ENCODE measurements around the gene RAD51. TPM values are rescaled to one million over a fixed set of nuclear protein-coding genes. Genes with fewer than 3 reads are reported as not detected.
"Not testable (repeated sequence)": the region's sequence is repeated elsewhere in the genome, so short reads cannot be mapped to it uniquely, and the experiment has no call there.

RAD51 gene
- total and polyA plus RNA-seq, 2 experiments from 2014 or later, result 4.9 to 5.0 TPM

- DNase-seq (ENCODE audit: low spot score), result no peak
- Histone ChIP-seq H3K4me2 (no peak overlapping the region), H3K27me3 (no peaks in the 10 kb centered on the region), H3K9me3 (ENCODE audit: low read depth) (no peaks in the 10 kb centered on the region), H3K4me1 (ENCODE audit: insufficient read depth) (no peaks in the 10 kb centered on the region), H4K20me1 (ENCODE audit: insufficient read depth, poor library complexity, severe bottlenecking) (no peaks in the 10 kb centered on the region), H3K4me3 (no peak overlapping the region), H3K79me2 (no peaks in the 10 kb centered on the region), H3K9me2 (replicated peaks; ENCODE audit: insufficient read depth) (no peaks in the 10 kb centered on the region), H3K36me3 (replicated peaks; ENCODE audit: insufficient read depth, low read depth) (no peaks in the 10 kb centered on the region), H2AFZ (no peak overlapping the region), H3K27ac (no peak overlapping the region)
- TF ChIP-seq CTCF (IDR thresholded peaks at IDR 0.05; ENCODE audit: poor library complexity) (no peak), EZH2phosphoT487 (IDR thresholded peaks at IDR 0.05; ENCODE audit: low read depth, severe bottlenecking, unreplicated experiment) (no peak), EZH2 (IDR thresholded peaks at IDR 0.05; ENCODE audit: borderline replicate concordance) (no peak)
- WGBS (ENCODE audit: low lambda C conversion rate, missing lambda C conversion rate), result 97% methylated on average over 7 of the region's 7 CpGs
Measured at GRCh38 chr15:40664909-40665308, 30.1 kb upstream of the RAD51 start.

- H3K9me2 ChIP-seq (replicated peaks; ENCODE audit: insufficient read depth); H3K4me3 ChIP-seq; H3K4me1 ChIP-seq (ENCODE audit: insufficient read depth); H4K20me1 ChIP-seq (ENCODE audit: insufficient read depth, poor library complexity, severe bottlenecking); DNase-seq (ENCODE audit: low spot score); H3K36me3 ChIP-seq (replicated peaks; ENCODE audit: insufficient read depth, low read depth); H3K4me2 ChIP-seq; H3K79me2 ChIP-seq; H2AFZ ChIP-seq; H3K9me3 ChIP-seq (ENCODE audit: low read depth); H3K27me3 ChIP-seq; H3K27ac ChIP-seq: not testable (repeated sequence)
- 86% methylated on average over 6 of the region's 6 CpGs for WGBS (ENCODE audit: low lambda C conversion rate, missing lambda C conversion rate)
Measured at GRCh38 chr15:40676290-40676689, 18.7 kb upstream of the RAD51 start.

- H2AFZ ChIP-seq; H3K4me1 ChIP-seq (ENCODE audit: insufficient read depth); H3K79me2 ChIP-seq; DNase-seq (ENCODE audit: low spot score); H3K27me3 ChIP-seq; H3K9me3 ChIP-seq (ENCODE audit: low read depth); H3K4me2 ChIP-seq; H4K20me1 ChIP-seq (ENCODE audit: insufficient read depth, poor library complexity, severe bottlenecking); H3K4me3 ChIP-seq; H3K36me3 ChIP-seq (replicated peaks; ENCODE audit: insufficient read depth, low read depth); H3K27ac ChIP-seq; H3K9me2 ChIP-seq (replicated peaks; ENCODE audit: insufficient read depth): not testable (repeated sequence)
- over 99% methylated on average over 18 of the region's 38 CpGs for WGBS (ENCODE audit: low lambda C conversion rate, missing lambda C conversion rate)
Measured at GRCh38 chr15:40676906-40677305, 18.1 kb upstream of the RAD51 start.

- H3K27ac ChIP-seq, result no peak overlapping the region
- no peak for DNase-seq (ENCODE audit: low spot score)
- no peak overlapping the region for H3K4me3 ChIP-seq
- 93% methylated on average over 1 of the region's 1 CpG for WGBS (ENCODE audit: low lambda C conversion rate, missing lambda C conversion rate)
- no peaks in the 10 kb centered on the region for H3K4me1 ChIP-seq (ENCODE audit: insufficient read depth)
- no peaks in the 10 kb centered on the region for H4K20me1 ChIP-seq (ENCODE audit: insufficient read depth, poor library complexity, severe bottlenecking)
- no peaks in the 10 kb centered on the region for H3K79me2 ChIP-seq
- H3K9me3 ChIP-seq (ENCODE audit: low read depth), result no peaks in the 10 kb centered on the region
- no peak overlapping the region for H3K4me2 ChIP-seq
- H3K36me3 ChIP-seq (replicated peaks; ENCODE audit: insufficient read depth, low read depth), result no peaks in the 10 kb centered on the region
- no peak for TF ChIP-seq EZH2 (IDR thresholded peaks at IDR 0.05; ENCODE audit: borderline replicate concordance)
- no peak for TF ChIP-seq EZH2phosphoT487 (IDR thresholded peaks at IDR 0.05; ENCODE audit: low read depth, severe bottlenecking, unreplicated experiment)
- TF ChIP-seq CTCF (IDR thresholded peaks at IDR 0.05; ENCODE audit: poor library complexity), result no peak
- no peak overlapping the region for H2AFZ ChIP-seq
- no peaks in the 10 kb centered on the region for H3K27me3 ChIP-seq
- H3K9me2 ChIP-seq (replicated peaks; ENCODE audit: insufficient read depth), result no peaks in the 10 kb centered on the region
Measured at GRCh38 chr15:40680151-40680550, 14.8 kb upstream of the RAD51 start.

GRCh38 chr15:40680959-40681358, 14.0 kb upstream of the RAD51 start:
- not testable (repeated sequence) for DNase-seq (ENCODE audit: low spot score); H3K4me3 ChIP-seq; H3K36me3 ChIP-seq (replicated peaks; ENCODE audit: insufficient read depth, low read depth); H4K20me1 ChIP-seq (ENCODE audit: insufficient read depth, poor library complexity, severe bottlenecking); H3K9me3 ChIP-seq (ENCODE audit: low read depth); H3K4me2 ChIP-seq; H3K27me3 ChIP-seq; H2AFZ ChIP-seq; H3K79me2 ChIP-seq; H3K4me1 ChIP-seq (ENCODE audit: insufficient read depth); H3K27ac ChIP-seq; H3K9me2 ChIP-seq (replicated peaks; ENCODE audit: insufficient read depth)
- 90% methylated on average over 1 of the region's 1 CpG for WGBS (ENCODE audit: low lambda C conversion rate, missing lambda C conversion rate)
